ENCODE data around the gene ZNF83.

Gene ZNF83

GRCh38 chr19:52566588-52566987 lies 71.6 kb downstream of the ZNF83 start:
- TF ChIP-seq RAD21 (IDR thresholded peaks at IDR 0.05; ENCODE audit: low read depth), result no peak
- no peak for TF ChIP-seq FOXM1 (IDR thresholded peaks at IDR 0.05; ENCODE audit: borderline replicate concordance, low read depth)
- no peak for TF ChIP-seq EP300 (IDR thresholded peaks at IDR 0.05; ENCODE audit: borderline replicate concordance)
- TF ChIP-seq MAX (IDR thresholded peaks at IDR 0.05), result no peak
- no peak for TF ChIP-seq CEBPB (IDR thresholded peaks at IDR 0.05)
- TF ChIP-seq CREB1 (IDR thresholded peaks at IDR 0.05; ENCODE audit: low read depth), result no peak
- no peak for TF ChIP-seq YY1 (IDR thresholded peaks at IDR 0.05; ENCODE audit: low read depth)
- TF ChIP-seq TAF1 (IDR thresholded peaks at IDR 0.05; ENCODE audit: low read depth), result no peak
- no peak for TF ChIP-seq NFIC (IDR thresholded peaks at IDR 0.05)
- TF ChIP-seq REST (IDR thresholded peaks at IDR 0.05; ENCODE audit: low read depth), result no peak
- TF ChIP-seq ZBTB7A (IDR thresholded peaks at IDR 0.05; ENCODE audit: low read depth), result no peak
- TF ChIP-seq EGR1 (IDR thresholded peaks at IDR 0.05), result no peak
- TF ChIP-seq TEAD4 (IDR thresholded peaks at IDR 0.05), result no peak
- no peak for TF ChIP-seq USF1 (IDR thresholded peaks at IDR 0.05)
- TF ChIP-seq TCF12 (IDR thresholded peaks at IDR 0.05; ENCODE audit: low read depth), result no peak

- TF ChIP-seq EP300 (IDR thresholded peaks at IDR 0.05; ENCODE audit: borderline replicate concordance) (no peak), NFIC (IDR thresholded peaks at IDR 0.05) (no peak), FOXM1 (IDR thresholded peaks at IDR 0.05; ENCODE audit: borderline replicate concordance, low read depth) (no peak), TEAD4 (IDR thresholded peaks at IDR 0.05) (no peak), REST (IDR thresholded peaks at IDR 0.05; ENCODE audit: low read depth) (no peak), MAX (IDR thresholded peaks at IDR 0.05) (no peak)
Observed at GRCh38 chr19:52566121-52566520, 72.0 kb downstream of the ZNF83 start.
